ENCODE measurements around the gene FOSL1.

The FOSL1 gene

DNA sequence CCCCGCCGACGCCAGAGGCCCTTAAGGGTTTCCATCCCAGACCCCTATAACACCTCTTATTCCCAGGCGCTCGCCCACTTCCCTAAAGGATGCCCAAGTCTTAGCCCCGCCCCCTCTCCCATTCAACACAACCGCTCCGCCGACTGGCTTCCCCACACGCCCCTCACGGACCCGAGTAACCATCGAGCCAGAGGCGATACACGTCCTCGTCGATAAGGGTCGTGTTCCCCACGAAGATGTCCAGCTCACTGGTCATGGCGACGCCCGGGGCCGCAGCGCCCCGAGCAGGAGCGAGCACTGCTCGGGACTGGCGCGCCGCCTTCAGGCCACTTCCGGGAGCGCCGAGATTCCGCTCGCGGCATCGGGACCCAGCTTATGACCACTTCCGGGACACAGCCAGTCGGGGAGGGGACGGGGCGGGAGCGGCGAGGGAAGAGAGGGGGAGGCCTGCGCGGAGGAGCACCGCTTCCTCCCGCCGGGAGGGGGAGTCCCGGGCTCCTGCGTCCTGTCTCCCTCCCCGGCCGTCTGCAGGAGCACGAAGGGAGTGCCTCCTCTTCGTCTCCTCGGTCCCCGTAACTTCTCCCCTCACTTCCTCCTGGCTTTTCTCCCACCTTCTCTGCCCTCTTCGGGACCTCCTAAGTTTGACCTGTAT lies 11.9 kb downstream of the FOSL1 start, which contains the start of gene FIBP:
TSS of gene FIBP (minus strand) at position 309 of the 652 bp plus-strand sequence. CDS start at position 256, 53 bp downstream.
- H3K4me1 Mint-ChIP-seq (ENCODE audit: low read depth in 2 of 2) = peaks cover 62 to 64% of the 10 kb centered on the region in 2 donors
- peak within 1 kb of the TSS; percentile 90 to 92 for H3K27ac Mint-ChIP-seq
- DNase-seq (peak; percentile 87 to 88 (median 87)), ATAC-seq (replicated peaks) (peak; percentile 58)
- no peaks in the 10 kb centered on the region for H3K9me3 Mint-ChIP-seq
- H3K27me3 Mint-ChIP-seq = no peaks in the 10 kb centered on the region
- H3K4me3 Mint-ChIP-seq = peak within 1 kb of the TSS; percentile 89 to 93
- H3K36me3 Mint-ChIP-seq (ENCODE audit: insufficient read depth) = peaks cover 41% of the 10 kb centered on the region

DNA sequence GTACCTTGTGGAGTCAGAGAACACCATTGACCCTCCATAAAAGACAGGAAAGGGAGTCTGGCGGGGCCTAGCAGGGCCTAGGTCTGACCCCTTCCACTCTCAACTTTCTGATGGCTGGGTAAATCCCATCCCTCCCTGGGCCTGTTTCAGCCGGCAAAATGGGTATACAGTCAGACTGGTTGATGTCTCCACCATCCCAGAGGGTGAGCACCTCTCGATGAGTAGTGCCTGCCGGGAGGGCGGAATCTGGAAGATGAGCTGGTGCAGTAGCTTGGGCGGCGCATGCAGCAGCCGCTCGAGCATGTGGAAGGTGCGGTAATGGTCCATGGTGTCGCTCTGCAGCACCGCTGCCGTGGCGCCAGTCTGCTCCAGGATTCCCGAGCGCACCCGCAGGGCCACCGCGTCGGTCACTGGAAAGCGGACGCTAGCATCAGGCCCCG lies 12.4 kb downstream of the FOSL1 start:
- Mint-ChIP-seq H3K36me3 (ENCODE audit: insufficient read depth) (peaks cover 42% of the 10 kb centered on the region), H3K27ac (peak overlapping the region; percentile 90 to 92), H3K4me1 (ENCODE audit: low read depth in 2 of 2) (peaks cover 61 to 63% of the 10 kb centered on the region in 2 donors), H3K4me3 (peak overlapping the region; percentile 89 to 93), H3K9me3 (no peaks in the 10 kb centered on the region), H3K27me3 (no peaks in the 10 kb centered on the region)
- DNase-seq = no peak
- no peak for ATAC-seq (replicated peaks)

GRCh38 chr11:65886826-65887722 lies 13.1 kb downstream of the FOSL1 start:
- Mint-ChIP-seq H3K4me1 (ENCODE audit: low read depth in 2 of 2) (peaks cover 54 to 56% of the 10 kb centered on the region in 2 donors), H3K4me3 (peak overlapping the region; percentile 89 to 93), H3K36me3 (ENCODE audit: insufficient read depth) (peaks cover 37% of the 10 kb centered on the region), H3K27ac (peak overlapping the region; percentile 90 to 92), H3K9me3 (no peaks in the 10 kb centered on the region), H3K27me3 (no peaks in the 10 kb centered on the region)
- no peak for DNase-seq
- no peak for ATAC-seq (replicated peaks)

GRCh38 chr11:65885808-65886536 lies 14.2 kb downstream of the FOSL1 start:
- Mint-ChIP-seq H3K9me3 (no peaks in the 10 kb centered on the region), H3K36me3 (ENCODE audit: insufficient read depth) (peaks cover 37% of the 10 kb centered on the region), H3K4me1 (ENCODE audit: low read depth in 2 of 2) (peaks cover 58 to 60% of the 10 kb centered on the region in 2 donors), H3K4me3 (no peak overlapping the region), H3K27me3 (no peaks in the 10 kb centered on the region), H3K27ac (peak overlapping the region in 1 of 2 donors; percentile 90)
- DNase-seq (no peak), ATAC-seq (replicated peaks) (no peak)

DNA sequence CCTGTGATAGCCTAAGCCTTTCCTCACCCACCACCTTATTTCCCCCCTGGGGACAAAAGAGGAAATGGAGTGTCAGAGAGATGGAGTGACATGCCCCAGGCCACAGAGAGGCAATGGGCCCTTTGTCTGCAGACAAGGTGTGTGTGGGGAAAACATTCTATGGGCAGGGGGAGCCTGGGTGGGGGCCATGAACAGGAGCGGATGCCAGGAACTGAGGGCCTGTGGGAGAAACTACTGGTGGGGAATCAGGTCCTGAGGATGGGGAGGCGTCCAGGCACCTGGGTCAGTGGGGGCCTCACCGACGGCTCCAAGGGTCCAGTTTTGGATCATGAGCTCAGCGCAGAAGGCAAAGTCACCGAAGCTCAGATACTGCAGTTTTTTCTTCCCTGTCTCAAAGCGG lies 15.0 kb downstream of the FOSL1 start:
- no peaks in the 10 kb centered on the region for H3K9me3 Mint-ChIP-seq
- ATAC-seq (replicated peaks) = no peak
- peaks cover 41% of the 10 kb centered on the region for H3K36me3 Mint-ChIP-seq (ENCODE audit: insufficient read depth)
- DNase-seq = no peak
- no peak overlapping the region for H3K4me3 Mint-ChIP-seq
- H3K27me3 Mint-ChIP-seq = no peaks in the 10 kb centered on the region
- H3K27ac Mint-ChIP-seq = peak overlapping the region; percentile 76 to 87
- H3K4me1 Mint-ChIP-seq (ENCODE audit: low read depth in 2 of 2) = peaks cover 64 to 66% of the 10 kb centered on the region in 2 donors

DNA sequence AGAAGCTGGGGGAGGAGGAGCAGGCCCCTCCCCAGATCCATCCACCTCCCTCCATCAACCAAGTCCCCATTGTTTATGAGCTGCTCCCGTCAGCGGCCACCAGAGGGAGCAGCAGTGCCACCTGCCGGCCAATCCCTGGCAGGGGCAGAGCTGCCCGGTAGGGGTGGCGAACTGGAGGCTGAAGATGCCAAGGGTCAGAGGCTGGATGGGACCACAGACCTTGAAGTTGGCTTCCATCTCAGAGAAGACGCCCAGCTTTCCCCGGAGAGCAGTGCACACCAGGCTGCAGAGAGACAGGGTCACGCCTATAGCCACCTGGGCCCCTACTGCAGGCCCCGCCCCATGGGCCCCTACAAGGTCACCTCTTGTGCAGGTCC lies 15.5 kb downstream of the FOSL1 start:
- peak; percentile 75 to 80 (median 78) for DNase-seq
- Mint-ChIP-seq H3K4me1 (ENCODE audit: low read depth in 2 of 2) (peaks cover 62 to 64% of the 10 kb centered on the region in 2 donors), H3K36me3 (ENCODE audit: insufficient read depth) (peaks cover 41% of the 10 kb centered on the region), H3K4me3 (no peak overlapping the region), H3K27ac (peak overlapping the region; percentile 76 to 87), H3K9me3 (no peaks in the 10 kb centered on the region), H3K27me3 (no peaks in the 10 kb centered on the region)
- ATAC-seq (replicated peaks) = peak; percentile 50

DNA sequence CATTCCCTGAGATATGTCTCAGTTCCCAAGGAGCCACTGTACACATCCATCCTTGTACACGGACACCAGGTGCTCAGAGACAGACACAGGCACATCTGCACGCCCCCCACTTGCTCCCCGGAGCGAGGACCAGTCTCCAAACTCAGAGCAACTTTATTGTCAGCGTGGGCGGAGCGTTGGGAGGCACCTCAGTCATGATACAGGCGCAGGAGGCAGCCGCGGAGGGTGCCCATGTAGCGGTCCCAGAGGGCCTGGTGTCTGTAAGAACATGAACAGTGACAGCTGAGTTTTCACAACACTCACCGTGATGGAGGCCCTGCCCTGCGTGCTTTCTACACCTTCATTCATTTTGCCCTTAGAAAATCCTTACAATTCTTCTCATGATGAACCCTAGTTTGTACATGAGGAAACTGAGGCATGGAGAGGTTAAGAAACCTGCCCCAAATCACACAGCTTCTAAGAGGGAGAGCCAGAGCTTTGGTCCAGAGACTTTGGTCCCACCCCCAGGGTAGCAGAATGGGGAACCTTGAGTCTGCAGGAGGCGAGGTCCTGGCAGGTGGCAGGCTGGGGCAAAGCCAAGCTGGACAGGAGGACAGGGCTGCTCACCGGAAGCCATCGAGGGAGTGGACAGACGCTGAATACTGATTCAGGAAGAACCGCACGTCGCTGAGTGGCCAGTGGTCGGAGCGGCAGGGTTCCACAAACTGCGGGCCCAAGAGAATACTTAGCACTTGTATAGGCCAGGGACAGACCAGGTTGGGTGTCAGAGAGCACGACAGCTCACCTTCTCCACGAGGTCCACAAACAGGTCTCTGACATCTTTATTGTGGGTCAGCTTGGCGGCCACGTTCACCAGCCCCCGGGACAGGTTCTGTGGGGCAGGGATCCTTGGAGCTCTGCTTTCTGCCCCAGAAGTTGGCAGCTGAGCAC lies 16.1 kb downstream of the FOSL1 start:
- Mint-ChIP-seq H3K4me3 (no peak overlapping the region), H3K27ac (peak overlapping the region; percentile 76 to 87), H3K36me3 (ENCODE audit: insufficient read depth) (peaks cover 41% of the 10 kb centered on the region), H3K27me3 (no peaks in the 10 kb centered on the region), H3K9me3 (no peaks in the 10 kb centered on the region), H3K4me1 (ENCODE audit: low read depth in 2 of 2) (peaks cover 62 to 63% of the 10 kb centered on the region in 2 donors)
- no peak for ATAC-seq (replicated peaks)
- DNase-seq = no peak

DNA sequence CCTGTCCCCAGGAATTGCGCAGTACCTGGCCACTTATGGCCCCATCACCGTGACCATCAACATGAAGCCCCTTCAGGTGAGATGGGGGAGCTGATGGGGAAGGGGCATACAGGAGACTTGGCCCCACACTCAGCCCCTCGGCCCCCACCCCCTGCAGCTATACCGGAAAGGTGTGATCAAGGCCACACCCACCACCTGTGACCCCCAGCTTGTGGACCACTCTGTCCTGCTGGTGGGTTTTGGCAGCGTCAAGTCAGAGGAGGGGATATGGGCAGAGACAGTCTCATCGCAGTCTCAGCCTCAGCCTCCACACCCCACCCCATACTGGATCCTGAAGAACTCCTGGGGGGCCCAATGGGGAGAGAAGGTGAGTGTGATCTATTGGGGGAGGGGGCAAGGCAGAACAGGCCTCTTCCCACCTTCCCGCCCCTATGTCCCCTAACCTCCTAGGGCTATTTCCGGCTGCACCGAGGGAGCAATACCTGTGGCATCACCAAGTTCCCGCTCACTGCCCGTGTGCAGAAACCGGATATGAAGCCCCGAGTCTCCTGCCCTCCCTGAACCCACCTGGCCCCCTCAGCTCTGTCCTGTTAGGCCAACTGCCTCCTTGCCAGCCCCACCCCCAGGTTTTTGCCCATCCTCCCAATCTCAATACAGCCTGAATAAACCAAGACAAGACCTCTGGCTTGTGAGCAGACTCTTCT lies 17.0 kb downstream of the FOSL1 start:
- ATAC-seq (replicated peaks) (no peak), DNase-seq (no peak)
- H3K27ac Mint-ChIP-seq = peak overlapping the region in 1 of 2 donors; percentile 31
- H3K9me3 Mint-ChIP-seq = no peaks in the 10 kb centered on the region
- H3K36me3 Mint-ChIP-seq (ENCODE audit: insufficient read depth) = peaks cover 37% of the 10 kb centered on the region
- no peaks in the 10 kb centered on the region for H3K27me3 Mint-ChIP-seq
- peaks cover 62 to 64% of the 10 kb centered on the region in 2 donors for H3K4me1 Mint-ChIP-seq (ENCODE audit: low read depth in 2 of 2)
- no peak overlapping the region for H3K4me3 Mint-ChIP-seq

DNA sequence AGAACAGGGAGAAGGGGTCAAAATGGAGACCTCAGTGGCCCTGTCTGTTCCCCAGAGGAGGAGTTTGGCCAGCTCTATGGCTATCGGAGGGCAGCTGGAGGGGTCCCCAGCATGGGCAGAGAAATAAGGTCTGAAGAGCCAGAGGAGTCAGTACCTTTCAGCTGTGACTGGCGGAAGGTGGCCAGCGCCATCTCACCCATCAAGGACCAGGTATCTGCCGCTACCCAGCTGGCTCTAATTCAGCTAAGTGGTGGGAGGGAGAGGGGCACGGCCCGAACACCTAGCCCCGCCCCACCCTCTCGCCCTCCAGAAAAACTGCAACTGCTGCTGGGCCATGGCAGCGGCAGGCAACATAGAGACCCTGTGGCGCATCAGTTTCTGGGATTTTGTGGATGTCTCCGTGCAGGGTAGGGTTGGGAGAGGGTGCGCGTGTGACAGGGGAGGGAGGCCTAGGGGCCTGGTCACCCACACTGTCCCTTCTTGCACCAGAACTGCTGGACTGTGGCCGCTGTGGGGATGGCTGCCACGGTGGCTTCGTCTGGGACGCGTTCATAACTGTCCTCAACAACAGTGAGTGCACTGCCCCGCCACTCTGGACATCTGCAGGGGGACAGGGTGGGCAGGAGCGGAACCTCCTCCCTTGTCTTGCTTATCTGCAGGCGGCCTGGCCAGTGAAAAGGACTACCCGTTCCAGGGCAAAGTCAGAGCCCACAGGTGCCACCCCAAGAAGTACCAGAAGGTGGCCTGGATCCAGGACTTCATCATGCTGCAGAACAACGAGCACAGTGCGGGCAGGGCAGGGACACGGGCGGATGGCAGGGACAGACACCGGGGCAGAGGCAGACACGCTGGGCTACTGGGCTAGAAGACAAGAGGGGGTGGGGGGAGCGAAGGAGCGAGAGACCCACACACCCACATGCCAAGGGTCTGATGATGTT lies 17.8 kb downstream of the FOSL1 start:
- no peaks in the 10 kb centered on the region for H3K9me3 Mint-ChIP-seq
- H3K4me1 Mint-ChIP-seq (ENCODE audit: low read depth in 2 of 2) = peaks cover 60 to 62% of the 10 kb centered on the region in 2 donors
- DNase-seq (no peak), ATAC-seq (replicated peaks) (no peak)
- H3K4me3 Mint-ChIP-seq = peak overlapping the region; percentile 53 to 88
- H3K36me3 Mint-ChIP-seq (ENCODE audit: insufficient read depth) = peaks cover 30% of the 10 kb centered on the region
- H3K27ac Mint-ChIP-seq = peak overlapping the region; percentile 31 to 92
- H3K27me3 Mint-ChIP-seq = no peaks in the 10 kb centered on the region

DNA sequence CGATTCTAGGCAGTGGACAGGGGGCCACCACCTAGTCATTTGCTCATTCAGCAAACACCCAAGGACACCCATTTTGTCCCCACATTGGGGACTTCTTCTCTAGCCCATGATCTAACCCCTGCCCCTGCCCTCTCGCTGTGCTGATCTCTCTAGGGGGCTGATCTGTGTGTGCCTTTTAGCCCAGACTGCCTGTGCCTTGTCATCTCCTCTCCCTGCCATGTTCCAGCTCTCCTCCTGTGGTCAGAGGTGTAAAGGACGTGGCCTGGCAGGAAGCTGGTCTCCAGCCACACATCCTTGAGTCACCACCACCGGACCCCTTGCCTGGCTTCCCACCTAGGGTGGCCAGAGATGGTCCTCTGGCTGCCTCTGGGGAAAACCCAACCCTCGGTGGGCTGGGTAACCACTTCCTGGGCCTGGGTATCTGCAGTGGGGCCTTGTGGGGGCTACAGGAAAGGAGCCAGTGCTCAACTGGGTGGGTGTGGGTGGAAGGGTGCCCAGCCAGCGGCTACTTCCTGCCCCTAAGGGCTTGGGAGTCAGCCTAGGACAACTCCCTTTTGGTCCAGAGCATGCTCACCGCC lies 19.3 kb downstream of the FOSL1 start:
- no peaks in the 10 kb centered on the region for H3K9me3 Mint-ChIP-seq
- H3K4me1 Mint-ChIP-seq (ENCODE audit: low read depth in 2 of 2) = peaks cover 55 to 57% of the 10 kb centered on the region in 2 donors
- peaks cover 30% of the 10 kb centered on the region for H3K36me3 Mint-ChIP-seq (ENCODE audit: insufficient read depth)
- ATAC-seq (replicated peaks) = peak; percentile 23
- peak overlapping the region; percentile 92 for H3K27ac Mint-ChIP-seq
- H3K27me3 Mint-ChIP-seq = no peaks in the 10 kb centered on the region
- peak overlapping the region; percentile 88 to 90 for H3K4me3 Mint-ChIP-seq
- DNase-seq = no peak

DNA sequence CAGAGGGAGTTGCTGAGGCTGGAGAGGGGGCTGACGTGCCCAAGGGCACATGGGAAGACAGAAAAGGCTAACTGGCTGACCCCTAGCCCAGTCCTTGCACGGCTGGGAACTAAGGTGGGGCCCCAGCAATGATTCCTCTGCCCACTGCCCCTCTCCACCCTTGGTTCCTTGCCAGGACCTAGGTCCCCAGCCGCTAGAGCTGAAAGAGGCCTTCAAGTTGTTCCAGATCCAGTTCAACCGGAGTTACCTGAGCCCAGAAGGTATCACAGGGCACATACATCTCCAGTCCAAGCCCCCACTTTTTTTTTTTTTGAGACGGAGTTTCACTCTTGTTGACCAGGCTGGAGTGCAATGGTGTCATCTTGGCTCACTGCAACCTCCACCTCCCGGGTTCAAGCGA lies 20.2 kb downstream of the FOSL1 start:
- Mint-ChIP-seq H3K27ac (peak overlapping the region; percentile 92), H3K36me3 (ENCODE audit: insufficient read depth) (peaks cover 28% of the 10 kb centered on the region), H3K9me3 (no peaks in the 10 kb centered on the region), H3K4me1 (ENCODE audit: low read depth in 2 of 2) (peaks cover 51 to 52% of the 10 kb centered on the region in 2 donors), H3K4me3 (peak overlapping the region; percentile 88 to 90), H3K27me3 (no peaks in the 10 kb centered on the region)
- ATAC-seq (replicated peaks) (no peak), DNase-seq (no peak)
